Activated CD4-positive, CD25-positive, alpha-beta regulatory T cell treated with anti-CD3 and anti-CD28 coated beads, Interleukin-2, amount 50 U/mL, for 24 hours (primary cell): ENCODE measurements around the gene NEUROD1.

Source experiments
- ATAC-seq, 2 donors: fragments of 150-1000 bp; cut with Tn5 transposase; one replicate each; pipeline ENCODE4 v1.10.0; 2021; ENCODE audit warnings: mild to moderate bottlenecking in 1 of 2, moderate library complexity in 1 of 2

The NEUROD1 gene

GRCh38 chr2:181679544-181679979 is 755 bp downstream of the NEUROD1 start:
- ATAC-seq = no peak

GRCh38 chr2:181678861-181679543 is 1.3 kb downstream of the NEUROD1 start:
- ATAC-seq = no peak

GRCh38 chr2:181677912-181678586 is 2.3 kb downstream of the NEUROD1 start:
- ATAC-seq = peak; percentile 30 to 35

GRCh38 chr2:181675254-181675653 is 5.1 kb downstream of the NEUROD1 start:
- ATAC-seq = no peak

GRCh38 chr2:181674461-181674860 is 5.9 kb downstream of the NEUROD1 start:
- ATAC-seq = no peak

- ATAC-seq = no peak
Measured at GRCh38 chr2:181673173-181673572, 7.1 kb downstream of the NEUROD1 start.

- ATAC-seq = peak in 1 of 2 donors; percentile 45
Measured at GRCh38 chr2:181672255-181673008, 7.9 kb downstream of the NEUROD1 start.

- no peak for ATAC-seq
Measured at GRCh38 chr2:181670632-181671031, 9.7 kb downstream of the NEUROD1 start.

GRCh38 chr2:181667234-181667633 is 13.1 kb downstream of the NEUROD1 start:
- ATAC-seq = no peak

- ATAC-seq = no peak
Measured at GRCh38 chr2:181662287-181662686, 18.0 kb downstream of the NEUROD1 start.

GRCh38 chr2:181660181-181660580 is 20.1 kb downstream of the NEUROD1 start:
- no peak for ATAC-seq

- no peak for ATAC-seq
Measured at GRCh38 chr2:181658444-181658843, 21.9 kb downstream of the NEUROD1 start.

GRCh38 chr2:181657379-181657778 is 22.9 kb downstream of the NEUROD1 start:
- no peak for ATAC-seq

- ATAC-seq = peak; percentile 44 to 48
Measured at GRCh38 chr2:181656450-181657291, 23.6 kb downstream of the NEUROD1 start, which contains the start of gene CERKL. Gene CERKL, minus strand, starts transcription at chr2:181657105. Its CDS starts 99 bp downstream, at chr2:181657006.

GRCh38 chr2:181655519-181655918 is 24.8 kb downstream of the NEUROD1 start:
- ATAC-seq = no peak

- no peak for ATAC-seq
Measured at GRCh38 chr2:181649436-181649979, 30.8 kb downstream of the NEUROD1 start.

GRCh38 chr2:181648478-181649155 is 31.7 kb downstream of the NEUROD1 start:
- ATAC-seq = no peak

- ATAC-seq = no peak
Measured at GRCh38 chr2:181646415-181646987, 33.8 kb downstream of the NEUROD1 start.

GRCh38 chr2:181643151-181643550 is 37.2 kb downstream of the NEUROD1 start:
- ATAC-seq = no peak

GRCh38 chr2:181642086-181642485 is 38.2 kb downstream of the NEUROD1 start:
- ATAC-seq = no peak

GRCh38 chr2:181639686-181640085 is 40.6 kb downstream of the NEUROD1 start:
- no peak for ATAC-seq
